GM19324 (cell line): ENCODE data around the gene MBTPS1.

Experiments
- ATAC-seq: cut with Tn5 transposase; IDR thresholded peaks from one replicate; pipeline ENCODE4 v1.9.1; 2021; ENCODE audit warnings: mild to moderate bottlenecking, moderate library complexity; ENCODE audit not compliant: unreplicated experiment, low FRiP score

MBTPS1 gene

GRCh38 chr16:84081446-84081989 lies 35.2 kb downstream of the MBTPS1 start:
- ATAC-seq, result no peak

GRCh38 chr16:84080813-84081212 lies 35.9 kb downstream of the MBTPS1 start:
- no peak for ATAC-seq

DNA sequence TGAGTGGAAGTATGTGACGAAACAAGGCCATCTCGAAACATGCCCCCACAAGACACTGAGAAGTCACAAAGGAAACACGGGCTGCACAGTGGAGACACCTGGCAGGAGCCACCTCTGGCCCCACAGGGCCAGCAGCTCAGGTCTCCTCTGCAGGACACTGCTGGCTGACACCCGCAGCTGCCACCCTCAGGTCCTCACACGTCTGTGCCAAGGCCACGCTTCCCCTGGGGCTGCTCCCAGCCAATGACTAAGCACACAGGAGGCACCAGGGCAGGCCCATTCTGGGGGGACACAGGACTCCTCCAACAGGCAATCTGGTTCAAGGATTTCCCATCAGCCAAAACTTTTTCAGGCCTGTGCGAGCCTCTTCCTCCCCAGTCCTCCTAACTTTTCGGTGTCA lies 36.4 kb downstream of the MBTPS1 start:
- ATAC-seq, result no peak

GRCh38 chr16:84079664-84080063 lies 37.1 kb downstream of the MBTPS1 start:
- no peak for ATAC-seq

DNA sequence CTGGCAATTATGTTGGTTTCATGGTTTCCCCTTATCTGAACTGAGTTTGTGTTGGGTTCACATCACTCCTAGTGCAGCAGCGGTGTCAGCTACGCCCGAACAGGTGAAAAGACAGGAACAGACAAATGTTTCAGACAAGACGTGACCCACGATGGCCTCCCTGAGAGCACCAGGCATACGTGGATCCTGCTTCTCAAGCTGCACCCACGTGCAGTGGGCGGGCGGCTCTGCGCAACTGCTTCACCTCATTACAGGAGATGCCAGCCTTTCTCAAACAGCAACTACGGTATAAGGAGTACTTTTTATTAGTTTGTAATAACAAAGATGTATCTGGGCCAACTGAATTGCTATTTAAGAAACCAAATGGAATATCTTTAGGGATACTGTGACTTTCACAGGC lies 41.4 kb downstream of the MBTPS1 start:
- ATAC-seq, result no peak

GRCh38 chr16:84074721-84075120 lies 42.0 kb downstream of the MBTPS1 start:
- no peak for ATAC-seq

GRCh38 chr16:84072014-84072413 lies 44.7 kb downstream of the MBTPS1 start:
- ATAC-seq, result no peak

- ATAC-seq, result no peak
These were observed 45.6 kb downstream of the MBTPS1 start for GRCh38 chr16:84071121-84071520.

- ATAC-seq, result no peak
These were observed 47.2 kb downstream of the MBTPS1 start for GRCh38 chr16:84069540-84069939.

GRCh38 chr16:84068783-84069462 lies 47.8 kb downstream of the MBTPS1 start:
- no peak for ATAC-seq

DNA sequence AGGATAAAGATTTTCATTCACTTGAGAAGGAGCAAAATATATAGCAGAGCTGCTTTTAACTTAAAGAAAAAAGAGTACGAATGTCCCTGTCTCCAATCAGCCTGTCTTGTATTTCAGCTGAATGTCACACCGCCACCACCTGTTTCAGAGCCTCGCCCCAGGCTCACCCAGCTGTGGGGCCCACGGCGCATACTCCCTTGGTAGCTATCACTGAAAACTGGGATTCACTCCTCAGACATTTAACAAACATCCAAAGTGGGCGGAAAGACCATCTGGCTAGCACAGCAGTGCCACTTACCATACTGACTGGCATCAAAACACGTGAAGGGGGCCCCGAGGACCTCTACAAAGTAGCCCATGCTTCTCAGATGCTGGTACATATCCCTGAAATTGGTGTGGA lies 48.7 kb downstream of the MBTPS1 start:
- ATAC-seq, result no peak

DNA sequence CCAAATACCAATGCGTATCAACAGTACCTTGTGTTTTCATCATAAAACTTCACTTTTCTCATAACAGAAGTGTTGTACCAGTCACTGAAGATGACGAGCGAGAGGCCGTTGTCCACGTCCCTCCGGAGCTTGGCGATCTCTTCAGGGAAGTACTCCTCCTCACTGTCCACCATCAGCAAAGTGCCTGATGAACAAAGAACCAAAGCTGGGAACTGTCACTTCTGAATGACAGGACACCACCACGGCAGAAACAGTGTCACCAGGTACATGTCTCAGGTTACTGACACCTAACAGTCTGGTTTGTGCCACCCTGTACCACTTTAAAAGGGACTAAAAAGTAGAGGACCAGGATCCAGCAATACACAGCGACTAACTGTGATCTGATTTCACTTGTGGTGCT lies 49.1 kb downstream of the MBTPS1 start:
- no peak for ATAC-seq

- ATAC-seq, result no peak
These were observed 51.1 kb downstream of the MBTPS1 start for GRCh38 chr16:84065536-84066132.

GRCh38 chr16:84063980-84064379 lies 52.8 kb downstream of the MBTPS1 start:
- no peak for ATAC-seq

- ATAC-seq, result no peak
These were observed 53.8 kb downstream of the MBTPS1 start for GRCh38 chr16:84062734-84063640.

DNA sequence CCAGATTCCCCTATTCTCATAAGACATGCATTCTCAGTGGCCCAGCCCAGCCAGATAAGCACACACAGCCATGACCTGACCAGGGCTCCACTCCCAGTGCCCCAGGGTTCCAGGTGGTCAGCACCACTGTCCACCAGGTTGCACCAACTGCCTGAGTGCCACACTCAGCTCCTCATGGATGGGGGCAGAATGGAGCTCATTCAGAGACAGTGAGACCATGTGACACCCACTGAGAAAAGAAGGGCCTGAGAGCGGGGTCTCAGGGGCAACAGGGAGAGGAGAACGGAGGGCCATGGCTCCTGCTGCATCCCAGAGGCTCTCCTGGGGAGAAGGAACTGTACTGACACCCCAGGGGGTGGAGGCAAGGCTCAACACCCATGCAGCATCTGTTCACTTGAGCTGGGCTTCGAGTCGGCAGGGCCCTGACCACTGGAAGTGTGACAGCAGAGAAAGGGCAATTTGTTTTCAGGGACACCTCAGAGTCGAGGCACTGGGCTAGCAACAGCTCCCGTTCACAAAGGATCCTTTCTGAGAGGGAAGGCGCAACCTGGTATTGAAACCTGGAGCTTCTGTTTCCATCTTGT lies 55.4 kb downstream of the MBTPS1 start:
- no peak for ATAC-seq

DNA sequence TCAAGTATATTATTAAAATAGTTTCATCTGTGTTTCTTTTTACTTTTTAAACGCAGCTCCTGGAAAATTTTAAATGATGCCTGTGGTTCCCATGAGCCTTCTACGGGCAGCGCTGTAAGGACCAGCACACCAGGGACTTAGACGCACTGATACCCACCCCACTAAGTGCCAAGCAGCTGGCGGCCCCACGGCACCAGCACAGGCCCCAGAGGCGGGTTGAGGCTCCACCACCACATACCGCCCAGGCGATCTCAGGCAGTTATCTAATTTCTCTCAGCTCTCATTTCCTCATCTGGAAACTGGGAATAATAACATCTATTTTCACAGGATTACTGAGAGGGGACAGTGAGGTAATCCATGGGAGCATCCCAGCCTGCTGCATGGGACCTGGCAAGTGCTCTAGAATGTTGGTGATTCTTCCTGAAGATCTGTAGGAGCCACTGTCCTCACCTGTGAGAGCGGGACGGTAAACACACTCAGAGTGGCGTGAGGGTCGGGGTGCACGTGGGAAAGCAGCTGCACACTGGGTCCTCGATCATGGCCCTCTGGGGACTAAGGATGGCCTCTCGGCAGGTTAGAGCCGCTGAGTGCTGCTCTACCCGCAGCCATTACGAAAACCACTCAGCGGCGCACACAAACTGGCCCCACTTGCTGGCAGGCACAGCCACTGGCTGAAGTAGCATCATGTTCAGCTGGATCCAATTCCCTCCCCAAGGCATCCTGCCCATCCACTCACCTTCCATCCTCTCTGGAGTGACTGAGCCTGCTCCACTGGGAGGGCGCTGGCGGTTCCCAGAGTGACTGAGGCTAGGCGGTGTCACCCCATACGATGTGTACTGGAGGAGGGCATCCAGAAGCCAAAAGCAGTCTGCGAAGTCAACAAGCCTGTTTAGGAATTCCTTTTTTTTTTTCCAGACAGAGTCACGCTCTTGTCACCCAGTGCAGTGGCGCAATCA lies 56.5 kb downstream of the MBTPS1 start:
- no peak for ATAC-seq

- no peak for ATAC-seq
These were observed 57.6 kb downstream of the MBTPS1 start for GRCh38 chr16:84059111-84059510.

DNA sequence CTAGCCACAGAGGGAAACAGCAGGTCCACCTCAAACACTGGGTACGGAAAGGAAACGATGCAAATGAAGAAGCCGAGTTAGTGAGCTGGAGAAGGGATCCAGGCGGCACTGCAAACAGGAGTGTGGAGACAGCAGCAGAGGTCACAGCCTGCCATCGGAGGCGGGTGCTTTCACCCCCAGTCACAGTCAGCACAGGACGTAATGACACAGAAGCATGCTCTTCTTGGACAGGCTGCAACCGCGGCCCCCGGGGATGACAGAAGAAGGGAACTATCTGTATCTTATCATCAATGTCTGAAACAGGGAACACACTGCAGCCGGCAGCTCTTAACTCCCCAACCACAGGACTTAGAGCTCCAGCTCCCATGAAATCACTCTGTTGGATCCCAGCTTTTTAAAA lies 58.1 kb downstream of the MBTPS1 start:
- ATAC-seq, result no peak

GRCh38 chr16:84058211-84058610 lies 58.5 kb downstream of the MBTPS1 start:
- no peak for ATAC-seq
